Mesenchymal stem cell (in vitro differentiated cells and primary cell): ENCODE measurements around the gene PUM1.
A peak's percentile ranks its signal among the peaks of the same experiment; 100 is the strongest.

Experiments used
- DNase-seq: peaks from one replicate; pipeline ENCODE4 v3.0.0-alpha.2; 2013
- H2AFZ ChIP-seq: one replicate; pipeline ENCODE4 v1.6.1; 2013; ENCODE audit warnings: low read depth, mild to moderate bottlenecking, control low read depth, inconsistent platforms, low read length, moderate library complexity
- H2AK5ac ChIP-seq: 2 replicates; pipeline ENCODE4 v1.6.1; 2013; ENCODE audit warnings: low read length, moderate library complexity, mild to moderate bottlenecking, inconsistent platforms; ENCODE audit not compliant: severe bottlenecking
- H2BK120ac ChIP-seq: one replicate; pipeline ENCODE4 v1.6.1; 2013; ENCODE audit warnings: low read depth, mild to moderate bottlenecking, inconsistent platforms, low read length, moderate library complexity
- H2BK12ac ChIP-seq, 2 experiments: one replicate each; pipeline ENCODE4 v1.6.1; 2013; ENCODE audit warnings: inconsistent platforms in 2 of 2, low read length in 2 of 2, mild to moderate bottlenecking in 2 of 2, moderate library complexity in 2 of 2, control low read depth in 1 of 2
- H2BK15ac ChIP-seq: one replicate; pipeline ENCODE4 v1.6.1; 2013; ENCODE audit warnings: mild to moderate bottlenecking, low read depth, inconsistent platforms; ENCODE audit not compliant: poor library complexity, severe bottlenecking
- H2BK5ac ChIP-seq: 2 replicates; pipeline ENCODE4 v1.6.1; 2013; ENCODE audit warnings: low read depth, mild to moderate bottlenecking, low read length, control low read depth, inconsistent platforms; ENCODE audit not compliant: poor library complexity, severe bottlenecking
- H3K14ac ChIP-seq, 2 experiments: one replicate each; pipeline ENCODE4 v1.6.1; 2013; ENCODE audit warnings: inconsistent platforms in 2 of 2, low read length in 2 of 2, control low read depth in 1 of 2, mild to moderate bottlenecking in 1 of 2, moderate library complexity in 1 of 2
- H3K18ac ChIP-seq, 2 experiments: one replicate each; pipeline ENCODE4 v1.6.1; 2013; ENCODE audit warnings: inconsistent platforms in 2 of 2, low read length in 2 of 2, control low read depth in 1 of 2, low read depth in 1 of 2, mild to moderate bottlenecking in 1 of 2
- H3K23ac ChIP-seq, 2 experiments: one replicate each; pipeline ENCODE4 v1.6.1; 2013; ENCODE audit warnings: inconsistent platforms in 2 of 2, low read length in 2 of 2, mild to moderate bottlenecking in 2 of 2, moderate library complexity in 2 of 2, control low read depth in 1 of 2
- H3K27ac ChIP-seq: 2 replicates; pipeline ENCODE4 v1.5.1; 2013; ENCODE audit warnings: mild to moderate bottlenecking, moderate library complexity, low read length, control low read depth, inconsistent platforms; ENCODE audit not compliant: poor library complexity, severe bottlenecking
- H3K27me3 ChIP-seq, 2 experiments: 2 replicates each; pipeline versions ENCODE4 v1.6.1 to v1.7.0; 2013; ENCODE audit warnings: low read length in 2 of 2, mild to moderate bottlenecking in 2 of 2, moderate library complexity in 2 of 2, control low read depth in 1 of 2, inconsistent platforms in 1 of 2; ENCODE audit not compliant: control insufficient read depth in 1 of 2, insufficient read depth in 1 of 2
- H3K36me3 ChIP-seq, 2 experiments: 2 replicates each; pipeline versions ENCODE4 v1.6.1 to v1.7.0; 2013; ENCODE audit warnings: low read length in 2 of 2, control low read depth in 1 of 2, inconsistent platforms in 1 of 2, low read depth in 1 of 2, mild to moderate bottlenecking in 1 of 2; ENCODE audit not compliant: insufficient read depth in 2 of 2, control insufficient read depth in 1 of 2
- H3K4ac ChIP-seq, 2 experiments: one replicate each; pipeline ENCODE4 v1.6.1; 2013; ENCODE audit warnings: inconsistent platforms in 2 of 2, low read length in 2 of 2, mild to moderate bottlenecking in 2 of 2, moderate library complexity in 2 of 2, control low read depth in 1 of 2, low read depth in 1 of 2
- H3K4me1 ChIP-seq: 2 replicates; pipeline ENCODE4 v1.6.1; 2013; ENCODE audit warnings: low read depth, low read length, control low read depth; ENCODE audit not compliant: control insufficient read depth, insufficient read depth
- H3K4me2 ChIP-seq: 2 replicates; pipeline ENCODE4 v1.6.1; 2013; ENCODE audit warnings: low read length, mild to moderate bottlenecking, inconsistent platforms; ENCODE audit not compliant: poor library complexity, severe bottlenecking
- H3K4me3 ChIP-seq, 2 experiments: 2 replicates each; pipeline versions ENCODE4 v1.5.1 to v1.7.0; 2013; ENCODE audit warnings: low read length in 2 of 2, mild to moderate bottlenecking in 2 of 2, control low read depth in 1 of 2, low read depth in 1 of 2; ENCODE audit not compliant: insufficient read depth in 1 of 2
- H3K79me1 ChIP-seq: replicated peaks from 2 replicates; pipeline ENCODE4 v1.6.1; 2013; ENCODE audit warnings: mild to moderate bottlenecking, control low read depth, low read length, inconsistent platforms; ENCODE audit not compliant: poor library complexity, severe bottlenecking
- H3K9ac ChIP-seq: 2 replicates; pipeline ENCODE4 v1.7.0; 2013; ENCODE audit warnings: mild to moderate bottlenecking, low read length, moderate library complexity
- H3K9me3 ChIP-seq: 2 replicates; pipeline ENCODE4 v1.7.0; 2013; ENCODE audit warnings: mild to moderate bottlenecking, low read length; ENCODE audit not compliant: control insufficient read depth
- H4K8ac ChIP-seq: one replicate; pipeline ENCODE4 v1.6.1; 2013; ENCODE audit warnings: inconsistent platforms, mild to moderate bottlenecking, low read length, moderate library complexity
- H4K91ac ChIP-seq: one replicate; pipeline ENCODE4 v1.6.1; 2013; ENCODE audit warnings: mild to moderate bottlenecking, low read length, inconsistent platforms
- WGBS: methylation state at CpG from one replicate; pipeline ENCODE4 v1.1.7; 2013; ENCODE audit warnings: mixed read lengths; 5-methylcytosine and 5-hydroxymethylcytosine counted together

PUM1 gene

DNA sequence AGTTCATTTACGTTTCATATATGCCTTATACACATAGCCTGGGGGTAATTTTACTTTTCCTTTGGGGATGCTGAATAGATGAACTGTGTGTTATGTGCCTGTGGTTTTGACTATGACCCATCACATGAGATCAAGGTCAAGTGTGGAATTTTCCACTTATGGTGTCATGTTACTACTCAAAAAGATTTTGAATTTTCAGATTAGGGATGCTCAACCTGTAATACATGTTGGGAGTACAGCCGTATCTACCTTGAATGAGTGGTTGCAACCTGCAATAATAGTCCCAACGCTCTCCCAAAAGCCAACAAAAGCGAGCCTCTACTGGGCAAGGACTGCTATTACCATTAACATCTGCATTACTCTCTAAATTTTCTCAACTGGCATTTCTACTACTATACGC, 88.4 kb downstream of the PUM1 start:
- whole genome bisulfite sequencing: 97% methylated on average over 4 of the region's 5 CpGs
- H3K27me3 ChIP-seq: no peaks in the 10 kb centered on the region
- H3K23ac ChIP-seq: no peak overlapping the region
- no peak overlapping the region for H2BK12ac ChIP-seq
- no peak overlapping the region for H3K9ac ChIP-seq
- H3K4me1 ChIP-seq: peaks cover 15% of the 10 kb centered on the region
- peak; percentile 71 for DNase-seq
- H4K8ac ChIP-seq: no peak overlapping the region
- H3K14ac ChIP-seq: no peak overlapping the region
- H3K79me1 ChIP-seq: peaks cover 10% of the 10 kb centered on the region
- no peak overlapping the region for H3K4me3 ChIP-seq
- H3K27ac ChIP-seq: peak overlapping the region; percentile 72
- no peak overlapping the region for H3K4me2 ChIP-seq
- H2BK120ac ChIP-seq: no peak overlapping the region
- H3K36me3 ChIP-seq: peaks cover 10 to 71% of the 10 kb centered on the region in 2 experiments
- H4K91ac ChIP-seq: no peak overlapping the region
- no peak overlapping the region for H2AFZ ChIP-seq
- H3K9me3 ChIP-seq: no peaks in the 10 kb centered on the region
- H2AK5ac ChIP-seq: no peak overlapping the region
- no peak overlapping the region for H2BK15ac ChIP-seq
- H3K4ac ChIP-seq: no peak overlapping the region
- H2BK5ac ChIP-seq: no peak overlapping the region
- H3K18ac ChIP-seq: no peak overlapping the region

DNA sequence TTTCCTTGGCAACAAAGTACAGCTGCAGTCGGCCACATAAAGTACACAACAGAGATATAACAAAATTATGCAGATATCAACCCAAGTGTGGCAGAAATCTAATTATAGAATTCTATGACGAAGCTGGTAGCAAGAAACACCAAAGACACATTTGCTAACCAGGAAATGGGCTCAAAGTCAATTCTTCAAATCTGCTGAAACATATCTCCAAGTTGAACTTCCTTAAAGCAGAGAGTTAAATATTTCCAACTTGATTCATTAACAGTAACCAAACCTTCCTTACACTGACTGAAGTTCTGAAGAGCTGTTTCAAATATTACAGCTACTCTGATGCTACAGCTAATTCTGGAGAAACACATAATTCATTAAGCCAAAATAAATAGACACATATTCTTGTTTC, 89.4 kb downstream of the PUM1 start:
- no peak overlapping the region for H2AFZ ChIP-seq
- H3K27me3 ChIP-seq: no peaks in the 10 kb centered on the region
- 88% methylated on average over 2 of the region's 2 CpGs for WGBS
- H3K14ac ChIP-seq: no peak overlapping the region
- no peak overlapping the region for H4K91ac ChIP-seq
- H3K4me1 ChIP-seq: peaks cover 17% of the 10 kb centered on the region
- peak; percentile 29 for DNase-seq
- no peak overlapping the region for H3K4me2 ChIP-seq
- no peak overlapping the region for H2BK12ac ChIP-seq
- no peak overlapping the region for H2BK120ac ChIP-seq
- H3K18ac ChIP-seq: no peak overlapping the region
- H3K9me3 ChIP-seq: no peaks in the 10 kb centered on the region
- no peak overlapping the region for H2BK5ac ChIP-seq
- no peak overlapping the region for H3K23ac ChIP-seq
- H3K4ac ChIP-seq: no peak overlapping the region
- H3K4me3 ChIP-seq: no peak overlapping the region
- H2AK5ac ChIP-seq: no peak overlapping the region
- H3K79me1 ChIP-seq: peaks cover 12% of the 10 kb centered on the region
- H2BK15ac ChIP-seq: no peak overlapping the region
- peak overlapping the region; percentile 73 for H3K27ac ChIP-seq
- peak overlapping the region; percentile 63 for H3K9ac ChIP-seq
- no peak overlapping the region for H4K8ac ChIP-seq
- peaks cover 12 to 73% of the 10 kb centered on the region in 2 experiments for H3K36me3 ChIP-seq

DNA sequence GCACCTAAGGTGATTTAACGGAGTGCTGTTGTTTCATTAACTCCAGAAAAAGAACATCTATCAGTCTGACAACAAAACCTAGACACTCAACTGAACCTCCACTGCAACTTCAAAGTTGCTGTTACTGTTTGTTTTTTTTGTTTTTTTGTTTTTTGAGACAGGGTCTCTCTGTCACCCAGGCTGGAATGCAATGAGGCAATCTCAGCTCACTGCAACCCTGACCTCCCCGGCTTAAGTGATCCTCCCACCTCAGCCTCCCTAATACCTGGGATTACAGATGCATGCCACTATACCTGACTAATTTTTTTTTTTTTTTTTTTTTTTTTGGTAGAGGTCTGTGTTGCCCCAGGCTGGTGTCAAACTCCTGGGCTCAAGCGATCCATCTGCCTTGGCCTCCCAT, 90.3 kb downstream of the PUM1 start:
- 93% methylated on average over 1 of the region's 3 CpGs for WGBS
- peaks cover 12% of the 10 kb centered on the region for H3K79me1 ChIP-seq
- peak overlapping the region; percentile 73 for H3K27ac ChIP-seq
- no peak overlapping the region for H2BK12ac ChIP-seq
- no peaks in the 10 kb centered on the region for H3K9me3 ChIP-seq
- no peak overlapping the region for H3K23ac ChIP-seq
- H4K91ac ChIP-seq: no peak overlapping the region
- no peak overlapping the region for H3K18ac ChIP-seq
- H3K4me1 ChIP-seq: peaks cover 16% of the 10 kb centered on the region
- no peak for DNase-seq
- H2BK15ac ChIP-seq: no peak overlapping the region
- H3K4me3 ChIP-seq: no peak overlapping the region
- H2AK5ac ChIP-seq: no peak overlapping the region
- no peak overlapping the region for H3K9ac ChIP-seq
- H3K36me3 ChIP-seq: peaks cover 11 to 72% of the 10 kb centered on the region in 2 experiments
- H3K4me2 ChIP-seq: no peak overlapping the region
- no peaks in the 10 kb centered on the region for H3K27me3 ChIP-seq
- no peak overlapping the region for H2AFZ ChIP-seq
- no peak overlapping the region for H2BK120ac ChIP-seq
- no peak overlapping the region for H4K8ac ChIP-seq
- H3K14ac ChIP-seq: no peak overlapping the region
- no peak overlapping the region for H2BK5ac ChIP-seq
- H3K4ac ChIP-seq: no peak overlapping the region

DNA sequence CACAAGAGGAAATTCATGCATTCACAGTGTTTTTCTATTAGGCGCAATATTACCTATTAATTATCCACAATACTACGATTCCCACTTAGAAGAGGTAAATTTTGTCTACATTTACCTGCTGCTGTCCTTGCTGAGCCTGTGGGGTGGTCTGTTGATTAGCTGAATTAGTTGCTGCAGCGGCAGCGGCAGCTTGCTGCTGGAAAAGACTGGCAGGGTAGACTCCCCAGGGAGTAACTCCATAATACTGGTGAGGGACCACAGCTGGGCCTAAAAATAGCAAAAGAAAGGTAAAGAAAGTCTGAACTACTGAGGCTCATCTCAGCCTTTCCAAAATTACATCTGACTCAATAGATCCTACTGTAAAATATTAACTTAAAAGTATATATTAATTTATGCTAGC, 91.0 kb downstream of the PUM1 start:
- Histone ChIP-seq H2BK12ac (no peak overlapping the region), H3K79me1 (peaks cover 7% of the 10 kb centered on the region), H2AFZ (no peak overlapping the region), H3K4me1 (peaks cover 16% of the 10 kb centered on the region), H3K4ac (no peak overlapping the region), H3K14ac (no peak overlapping the region), H2BK15ac (no peak overlapping the region), H3K4me2 (peak overlapping the region; percentile 52), H3K9me3 (no peaks in the 10 kb centered on the region), H3K4me3 (no peak overlapping the region), H4K8ac (no peak overlapping the region), H3K36me3 (peaks cover 9 to 72% of the 10 kb centered on the region in 2 experiments), H3K23ac (no peak overlapping the region), H2BK5ac (no peak overlapping the region), H3K27ac (peak overlapping the region; percentile 84), H2AK5ac (no peak overlapping the region), H2BK120ac (no peak overlapping the region), H3K9ac (no peak overlapping the region), H3K18ac (no peak overlapping the region), H4K91ac (no peak overlapping the region), H3K27me3 (no peaks in the 10 kb centered on the region)
- no peak for DNase-seq
- WGBS: 84% methylated on average over 3 of the region's 4 CpGs
